H1 (cell line): ENCODE results near the gene DGKH. TPM values are rescaled to one million over a fixed set of nuclear protein-coding genes. Genes with fewer than 3 reads are reported as not detected.

Experiments used
- CTCF ChIA-PET: fragments of 300-600 bp; sonication (Branson Sonifier 250); formaldehyde crosslinking; loops from one replicate; lab custom pipeline; 2021; ENCODE audit not compliant: partially characterized antibody; lab: Charles Lee
- POLR2A ChIA-PET: fragments of 300-600 bp; sonication (Branson Sonifier 250); formaldehyde crosslinking; loops from one replicate; lab custom pipeline; 2021; ENCODE audit warnings: inconsistent platforms; ENCODE audit not compliant: partially characterized antibody; lab: Charles Lee
- DNase-seq, 2 experiments: peaks; one replicate each; pipeline versions ENCODE4 v3.0.0 to v3.0.0-alpha.2; 2010 to 2022; ENCODE audit warnings: low spot score in 2 of 2, low read depth in 1 of 2, mixed read lengths in 1 of 2
- FAIRE-seq: peaks from 2 replicates; lab custom pipeline; 2011; peaks lifted over from hg19 to GRCh38; lab: Jason Lieb, UNC
- H2AFZ ChIP-seq: 2 replicates; pipeline ENCODE4 v1.8.1; 2012; ENCODE audit warnings: low read length, inconsistent platforms
- H2AK5ac ChIP-seq: 2 replicates; pipeline ENCODE4 v1.6.1; 2013; ENCODE audit warnings: low read depth, low read length
- H2BK120ac ChIP-seq: replicated peaks from 2 replicates; pipeline ENCODE3; 2013; ENCODE audit warnings: low read depth, low read length, inconsistent platforms
- H2BK12ac ChIP-seq: 2 replicates; pipeline ENCODE4 v1.6.1; 2013; ENCODE audit warnings: low read depth, low read length
- H2BK15ac ChIP-seq: 2 replicates; pipeline ENCODE4 v1.6.1; 2013; ENCODE audit warnings: low read length
- H2BK20ac ChIP-seq: 2 replicates; pipeline ENCODE4 v1.6.1; 2013; ENCODE audit warnings: low read length
- H2BK5ac ChIP-seq: 2 replicates; pipeline ENCODE4 v1.6.1; 2013; ENCODE audit warnings: low read depth, low read length
- H3K14ac ChIP-seq: 2 replicates; pipeline ENCODE4 v1.6.1; 2013; ENCODE audit warnings: inconsistent platforms; ENCODE audit not compliant: insufficient read length
- H3K18ac ChIP-seq: 2 replicates; pipeline ENCODE4 v1.6.1; 2013; ENCODE audit warnings: low read length; ENCODE audit errors: extremely low read depth
- H3K23ac ChIP-seq: 2 replicates; pipeline ENCODE4 v1.6.1; 2013; ENCODE audit warnings: inconsistent platforms; ENCODE audit not compliant: insufficient read length
- H3K23me2 ChIP-seq: 2 replicates; pipeline ENCODE4 v1.6.1; 2013; ENCODE audit warnings: low read depth, low read length
- H3K27ac ChIP-seq: 2 replicates; pipeline ENCODE4 v1.6.1; 2011; ENCODE audit warnings: low read depth, low read length, inconsistent platforms
- H3K27me3 ChIP-seq, 4 experiments: replicated peaks in 1 of 4; 1 replicate in 1 of 4; 2 replicates in 3 of 4; pipeline versions ENCODE4 v1.6.1 to v1.8.1; 2011 to 2013; ENCODE audit warnings: low read length in 3 of 4, mild to moderate bottlenecking in 3 of 4, inconsistent platforms in 2 of 4, mixed read lengths in 2 of 4, moderate library complexity in 1 of 4; ENCODE audit not compliant: control insufficient read depth in 3 of 4, insufficient read depth in 3 of 4; ENCODE audit errors: extremely low read depth in 1 of 4
- H3K36me3 ChIP-seq, 4 experiments: 2 replicates each; pipeline versions ENCODE4 v1.6.1 to v1.8.1; 2011 to 2013; ENCODE audit warnings: mild to moderate bottlenecking in 4 of 4, low read length in 3 of 4, moderate library complexity in 2 of 4, control low read depth in 1 of 4, inconsistent platforms in 1 of 4; ENCODE audit not compliant: insufficient read depth in 4 of 4, control insufficient read depth in 2 of 4
- H3K4ac ChIP-seq: replicated peaks from 2 replicates; pipeline ENCODE3; 2013; ENCODE audit warnings: low read length, low read depth, mixed read lengths, inconsistent platforms; ENCODE audit not compliant: insufficient read length
- H3K4me1 ChIP-seq, 4 experiments: replicated peaks in 1 of 4; 1 replicate in 1 of 4; 2 replicates in 3 of 4; pipeline versions ENCODE4 v1.6.1 to v1.8.1; 2011 to 2013; ENCODE audit warnings: low read length in 3 of 4, inconsistent platforms in 2 of 4, mixed read lengths in 1 of 4; ENCODE audit not compliant: insufficient read depth in 4 of 4, control insufficient read depth in 3 of 4
- H3K4me2 ChIP-seq, 2 experiments: 2 replicates each; pipeline versions ENCODE4 v1.6.1 to v1.8.1; 2011 to 2013; ENCODE audit warnings: low read depth in 2 of 2, low read length in 2 of 2, control low read depth in 1 of 2, inconsistent platforms in 1 of 2, mild to moderate bottlenecking in 1 of 2; ENCODE audit not compliant: insufficient read depth in 1 of 2
- H3K4me3 ChIP-seq, 4 experiments: fragments of 200-600, 300-600 bp in 1 of 4; sonication (generic), shearing (Covaris generic), sonication (Bioruptor Twin) in 1 of 4; 2 replicates each; pipeline versions ENCODE4 v1.5.1 to v1.8.1; 2011 to 2016; ENCODE audit warnings: low read length in 4 of 4, low read depth in 3 of 4, control low read depth in 2 of 4, inconsistent platforms in 2 of 4, mild to moderate bottlenecking in 2 of 4, mixed read lengths in 1 of 4, moderate library complexity in 1 of 4; ENCODE audit not compliant: insufficient read depth in 2 of 4; ENCODE audit errors: extremely low read depth in 1 of 4
- H3K56ac ChIP-seq: replicated peaks from 2 replicates; pipeline ENCODE3; 2013; ENCODE audit warnings: low read depth, mild to moderate bottlenecking, mixed read lengths, low read length, inconsistent platforms; ENCODE audit not compliant: insufficient read length
- H3K79me1 ChIP-seq: 2 replicates; pipeline ENCODE4 v1.6.1; 2013; ENCODE audit warnings: low read depth, low read length, control low read depth
- H3K79me2 ChIP-seq, 2 experiments: 2 replicates each; pipeline versions ENCODE4 v1.6.1 to v1.8.1; 2012 to 2013; ENCODE audit warnings: low read length in 2 of 2, mild to moderate bottlenecking in 2 of 2, inconsistent platforms in 1 of 2; ENCODE audit not compliant: insufficient read depth in 2 of 2, control insufficient read depth in 1 of 2
- H3K9ac ChIP-seq, 4 experiments: replicated peaks in 1 of 4; 1 replicate in 1 of 4; 2 replicates in 3 of 4; pipeline versions ENCODE4 v1.6.1 to v1.8.1; 2011 to 2013; ENCODE audit warnings: low read depth in 3 of 4, low read length in 3 of 4, control low read depth in 2 of 4, mild to moderate bottlenecking in 2 of 4, moderate library complexity in 2 of 4, inconsistent platforms in 1 of 4; ENCODE audit errors: extremely low read depth in 1 of 4
- H3K9me3 ChIP-seq, 2 experiments: 2 replicates each; pipeline versions ENCODE4 v1.6.1 to v1.8.1; 2012 to 2013; ENCODE audit warnings: mild to moderate bottlenecking in 2 of 2, moderate library complexity in 2 of 2, control low read depth in 1 of 2, inconsistent platforms in 1 of 2, low read depth in 1 of 2, low read length in 1 of 2, mixed read lengths in 1 of 2; ENCODE audit not compliant: insufficient read depth in 2 of 2
- H4K20me1 ChIP-seq, 2 experiments: replicated peaks in 1 of 2; 2 replicates each; pipeline versions ENCODE3 to v1.8.1; 2011 to 2013; ENCODE audit warnings: inconsistent platforms in 2 of 2, low read length in 2 of 2, mild to moderate bottlenecking in 1 of 2; ENCODE audit not compliant: insufficient read depth in 2 of 2, control insufficient read depth in 1 of 2
- H4K5ac ChIP-seq: 2 replicates; pipeline ENCODE4 v1.6.1; 2013; ENCODE audit warnings: low read length, low read depth, mixed read lengths, inconsistent platforms; ENCODE audit not compliant: insufficient read length
- H4K8ac ChIP-seq: 2 replicates; pipeline ENCODE4 v1.8.0; 2013; ENCODE audit warnings: mild to moderate bottlenecking, moderate library complexity, low read length, inconsistent platforms; ENCODE audit not compliant: insufficient read depth; ENCODE audit errors: extremely low read depth
- H4K91ac ChIP-seq: replicated peaks from 2 replicates; pipeline ENCODE3; 2013; ENCODE audit warnings: low read length, mixed read lengths, inconsistent platforms; ENCODE audit not compliant: insufficient read length
- CBX5 ChIP-seq: fragments of 300-800, 300-1000 bp; sonication (generic); IDR thresholded peaks from 2 replicates; pipeline ENCODE4 v1.7.1; 2016; ENCODE audit warnings: antibody characterized with exemption, low read length, low read depth
- CBX8 ChIP-seq: fragments of 300-800, 300-1000 bp; sonication (generic); IDR thresholded peaks from 2 replicates; pipeline ENCODE4 v1.7.1; 2016; ENCODE audit warnings: low read depth, low read length, borderline replicate concordance
- EP300 ChIP-seq, 2 experiments: IDR thresholded peaks; 1 replicate in 1 of 2; 2 replicates in 1 of 2; pipeline ENCODE4 v1.6.1; 2011 to 2012; ENCODE audit warnings: low read depth in 2 of 2, low read length in 2 of 2, mild to moderate bottlenecking in 2 of 2, borderline replicate concordance in 1 of 2, inconsistent platforms in 1 of 2, moderate library complexity in 1 of 2
- GTF2F1 ChIP-seq: IDR thresholded peaks from 2 replicates; pipeline ENCODE4 v1.6.1; 2012; ENCODE audit warnings: low read depth, low read length, improper control_type of control experiment, borderline replicate concordance
- HDAC2 ChIP-seq, 2 experiments: fragments of 300-600 bp in 1 of 2; sonication (generic) in 1 of 2; IDR thresholded peaks; 2 replicates each; pipeline ENCODE4 v1.6.1; 2011 to 2012; ENCODE audit warnings: low read depth in 2 of 2, low read length in 2 of 2, mild to moderate bottlenecking in 2 of 2, moderate library complexity in 2 of 2, borderline replicate concordance in 1 of 2, inconsistent platforms in 1 of 2
- NRF1 ChIP-seq: IDR thresholded peaks from 2 replicates; pipeline ENCODE4 v1.6.1; 2011; ENCODE audit warnings: mild to moderate bottlenecking, low read depth, low read length, improper control_type of control experiment
- RAD21 ChIP-seq, 2 experiments: IDR thresholded peaks in 1 of 2; conservative IDR thresholded peaks in 1 of 2; 2 replicates each; pipeline ENCODE4 v1.6.1; 2011; ENCODE audit warnings: low read depth in 2 of 2, low read length in 2 of 2, improper control_type of control experiment in 1 of 2, inconsistent platforms in 1 of 2, mild to moderate bottlenecking in 1 of 2, moderate library complexity in 1 of 2
- RXRA ChIP-seq: IDR thresholded peaks from 2 replicates; pipeline ENCODE4 v1.6.1; 2011; ENCODE audit warnings: low read depth, mild to moderate bottlenecking, low read length, moderate library complexity; ENCODE audit not compliant: insufficient read depth
- TBP ChIP-seq: IDR thresholded peaks from 2 replicates; pipeline ENCODE4 v1.6.1; 2011; ENCODE audit warnings: low read depth, low read length, improper control_type of control experiment
- TEAD4 ChIP-seq: IDR thresholded peaks from 2 replicates; pipeline ENCODE4 v1.6.1; 2012; ENCODE audit warnings: low read depth, low read length, inconsistent platforms, mixed read lengths
- WGBS, 2 experiments: shearing (Covaris generic) in 1 of 2; methylation state at CpG; one replicate each; pipeline versions ENCODE4 v1.1.6 to v1.1.7; 2013 to 2015; ENCODE audit warnings: low lambda C conversion rate in 2 of 2, mixed read lengths in 2 of 2, inconsistent platforms in 1 of 2, low coverage in 1 of 2, missing lambda C conversion rate in 1 of 2; ENCODE audit not compliant: insufficient replicate concordance in 2 of 2, insufficient coverage in 1 of 2, insufficient read length in 1 of 2; ENCODE audit errors: extremely low coverage in 1 of 2, missing lambda C conversion rate in 1 of 2; 5-methylcytosine and 5-hydroxymethylcytosine counted together
- polyA plus RNA-seq, 7 experiments: library from polyadenylated mRNA; depleted of rRNA in 3 of 7; stranded (reverse) in 5 of 7; unstranded in 2 of 7; fragments of >200 nt in 5 of 7; fragments of 200-250 nt in 2 of 7; gene quantifications; 1 replicate in 5 of 7; 2 replicates in 1 of 7; 4 replicates in 1 of 7; pipeline versions ENCODE4 v1.2.1 to v1.2.3, GENCODE V29; 2011 to 2013; ENCODE audit warnings: missing spikeins in 2 of 7, mixed read lengths in 2 of 7
- total RNA-seq: library from RNA; stranded (reverse); fragmentation: NEBNext Ultra II Directional; extraction: Animal tissue kit (Norgen Biotek cat#: 25700); gene quantifications from 2 replicates; pipeline ENCODE4 v1.2.1, GENCODE V29; 2021
- TF ChIP-seq, protein P1 (sequence below): IDR thresholded peaks from 2 replicates; pipeline ENCODE4 v1.6.1; 2012; ENCODE audit warnings: low read length, inconsistent platforms

DGKH gene
- total and polyA plus RNA-seq, 2 of the 8 experiments (the other 6 are each of a cell fraction or from before 2014, with no cell fraction given) = 2.1 to 7.9 TPM

DNA sequence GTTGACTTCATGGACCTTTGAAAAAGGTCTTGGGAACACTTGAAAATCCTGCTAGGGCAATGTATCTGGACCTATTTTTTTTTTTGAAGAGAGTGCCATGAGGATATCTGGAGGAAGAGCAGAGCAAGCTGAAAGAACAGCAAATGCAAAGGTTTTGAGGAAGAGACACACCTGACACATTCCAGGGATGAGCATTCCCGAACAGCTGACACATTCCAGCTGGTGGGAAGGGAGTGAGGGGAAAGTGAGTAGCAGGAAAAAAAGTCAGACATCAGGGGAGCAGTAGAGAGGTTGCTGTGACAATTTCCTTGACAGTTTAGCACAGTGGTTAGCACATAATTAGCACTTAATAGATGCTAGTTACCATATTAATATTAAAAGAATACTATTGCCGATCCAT lies 14.7 kb downstream of the DGKH start:
- H3K23me2 ChIP-seq = no peaks in the 10 kb centered on the region; the same call in 1 of the 2 replicates
- H3K27me3 ChIP-seq = no peaks in the 10 kb centered on the region
- H4K5ac ChIP-seq = no peak overlapping the region
- no peak overlapping the region for H3K23ac ChIP-seq
- no peak overlapping the region for H4K91ac ChIP-seq
- H3K18ac ChIP-seq = no peak overlapping the region
- H2BK20ac ChIP-seq = no peak overlapping the region
- no peak overlapping the region for H3K4ac ChIP-seq
- H4K20me1 ChIP-seq = no peaks in the 10 kb centered on the region
- H3K79me2 ChIP-seq = no peaks in the 10 kb centered on the region
- no peak overlapping the region for H2AK5ac ChIP-seq
- peaks cover 0 to 3% (median 2%) of the 10 kb centered on the region in 4 experiments; a peak in 2 of 8 replicates for H3K36me3 ChIP-seq
- H2BK5ac ChIP-seq = no peak overlapping the region
- H2BK15ac ChIP-seq = no peak overlapping the region
- WGBS, 2 experiments = 86% methylated on average over 2 of the region's 2 CpGs; no CpG with 5 or more reads in 1 of the 2 experiments
- H2AFZ ChIP-seq = no peak overlapping the region
- DNase-seq = no peak
- H3K79me1 ChIP-seq = no peaks in the 10 kb centered on the region; the same call in 1 of the 2 replicates
- H4K8ac ChIP-seq = no peak overlapping the region
- no peak overlapping the region for H2BK12ac ChIP-seq
- H3K4me3 ChIP-seq = no peak overlapping the region
- H3K9ac ChIP-seq = no peak overlapping the region
- no peak overlapping the region for H3K4me2 ChIP-seq
- H3K4me1 ChIP-seq = no peaks in the 10 kb centered on the region
- no peaks in the 10 kb centered on the region for H3K9me3 ChIP-seq
- ChIA-PET POLR2A (no interaction called here), CTCF (interaction anchor here (0.7 to 1.4 kb wide), 3 partner anchors 8 to 46 kb away, joined by 4 to 6 read pairs (median 5); no protein-coding TSS in a partner anchor)
- no peak overlapping the region for H3K27ac ChIP-seq
- H3K14ac ChIP-seq = no peak overlapping the region
- H3K56ac ChIP-seq = no peak overlapping the region
- H2BK120ac ChIP-seq = no peak overlapping the region
- no peak for FAIRE-seq
- TF ChIP-seq CBX8 = no peak
- TF ChIP-seq TEAD4 = peak; percentile 94
- no peak for TF ChIP-seq GTF2F1
- TF ChIP-seq, protein P1, sequence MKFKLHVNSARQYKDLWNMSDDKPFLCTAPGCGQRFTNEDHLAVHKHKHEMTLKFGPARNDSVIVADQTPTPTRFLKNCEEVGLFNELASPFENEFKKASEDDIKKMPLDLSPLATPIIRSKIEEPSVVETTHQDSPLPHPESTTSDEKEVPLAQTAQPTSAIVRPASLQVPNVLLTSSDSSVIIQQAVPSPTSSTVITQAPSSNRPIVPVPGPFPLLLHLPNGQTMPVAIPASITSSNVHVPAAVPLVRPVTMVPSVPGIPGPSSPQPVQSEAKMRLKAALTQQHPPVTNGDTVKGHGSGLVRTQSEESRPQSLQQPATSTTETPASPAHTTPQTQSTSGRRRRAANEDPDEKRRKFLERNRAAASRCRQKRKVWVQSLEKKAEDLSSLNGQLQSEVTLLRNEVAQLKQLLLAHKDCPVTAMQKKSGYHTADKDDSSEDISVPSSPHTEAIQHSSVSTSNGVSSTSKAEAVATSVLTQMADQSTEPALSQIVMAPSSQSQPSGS = no peak
- no peak for TF ChIP-seq RXRA
- TF ChIP-seq CBX5 = no peak
- TF ChIP-seq HDAC2 (IDR thresholded peaks at IDR 0.05; ENCODE audit: borderline replicate concordance in 1 of 2, low read depth in 2 of 2, low read length in 2 of 2) = no peak
- no peak for TF ChIP-seq RAD21 (IDR thresholded peaks at IDR 0.05 in 1 of 2, conservative IDR thresholded peaks at IDR 0.05 in 1 of 2; ENCODE audit: low read depth in 2 of 2, low read length in 2 of 2)
- no peak for TF ChIP-seq TBP
- TF ChIP-seq EP300 (IDR thresholded peaks at IDR 0.05; ENCODE audit: borderline replicate concordance in 1 of 2, low read depth in 2 of 2, low read length in 2 of 2) = no peak
- no peak for TF ChIP-seq NRF1
